Right atrium auricular region (tissue), 2 donors: Measurements from ENCODE around the gene HSPB2. TPM values are rescaled to one million over a fixed set of nuclear protein-coding genes. Genes with fewer than 3 reads are reported as not detected.

Experiments
- DNase-seq: peaks from one replicate; pipeline ENCODE4 v3.0.0-alpha.2; 2019; ENCODE audit warnings: low spot score
- H3K27ac ChIP-seq, 2 donors: fragments of 200-600 bp; sonication (generic); 1 replicate in 1 of 2; 2 replicates in 1 of 2; pipeline ENCODE4 v1.5.1; 2016 to 2019
- H3K27me3 ChIP-seq, 2 donors: fragments of 200-600 bp; sonication (generic); one replicate each; pipeline versions ENCODE4 v1.5.1 to v1.6.0; 2017 to 2019
- H3K36me3 ChIP-seq: fragments of 200-600 bp; sonication (generic); one replicate; pipeline ENCODE4 v1.5.1; 2016
- H3K4me1 ChIP-seq, 2 donors: fragments of 200-600 bp; sonication (generic); one replicate each; pipeline versions ENCODE4 v1.5.1 to v1.6.0; 2017 to 2019
- H3K4me3 ChIP-seq, 2 donors: fragments of 200-600 bp; sonication (generic); 1 replicate in 1 of 2; 2 replicates in 1 of 2; pipeline ENCODE4 v1.5.1; 2017 to 2019; ENCODE audit warnings: mild to moderate bottlenecking in 1 of 2, moderate library complexity in 1 of 2
- H3K9me3 ChIP-seq, 2 donors: fragments of 200-600 bp; sonication (generic); one replicate each; pipeline ENCODE4 v1.5.1; 2019
- CTCF ChIP-seq, 2 donors: fragments of 200-600 bp; sonication (generic); IDR thresholded peaks; one replicate each; pipeline ENCODE4 v1.5.1; 2019; ENCODE audit warnings: antibody characterized with exemption in 2 of 2
- total RNA-seq, 2 donors: library from RNA; depleted of rRNA; stranded (reverse); fragments of >200 nt; gene quantifications; one replicate each; pipeline ENCODE4 v1.1.0, GENCODE V29; 2016

Gene HSPB2
- total RNA-seq, 2 donors from 2014 or later: 5.5 to 13.0 TPM

- Histone ChIP-seq H3K9me3 (no peaks in the 10 kb centered on the region), H3K36me3 (no peaks in the 10 kb centered on the region), H3K27ac (no peak overlapping the region), H3K4me3 (no peak overlapping the region), H3K4me1 (peaks cover 0 to 7% of the 10 kb centered on the region in 2 donors), H3K27me3 (no peaks in the 10 kb centered on the region)
- DNase-seq: no peak
- TF ChIP-seq CTCF (IDR thresholded peaks at IDR 0.05): no peak
These were observed 48.4 kb downstream of the HSPB2 start for GRCh38 chr11:111960916-111961315.

GRCh38 chr11:111961389-111962300 is 49.1 kb downstream of the HSPB2 start:
- H3K4me3 ChIP-seq: no peak overlapping the region
- H3K36me3 ChIP-seq: no peaks in the 10 kb centered on the region
- H3K9me3 ChIP-seq: no peaks in the 10 kb centered on the region
- peaks cover 0 to 7% of the 10 kb centered on the region in 2 donors for H3K4me1 ChIP-seq
- no peak overlapping the region for H3K27ac ChIP-seq
- no peaks in the 10 kb centered on the region for H3K27me3 ChIP-seq
- no peak for TF ChIP-seq CTCF (IDR thresholded peaks at IDR 0.05)
- DNase-seq: no peak

Other genes starting within 250 kb of the HSPB2 start
- gene PPP2R1B, start 146.3 kb upstream of the HSPB2 start, total RNA-seq: 10 to 100 TPM in 1 of 2 donors, 1 to 10 TPM in 1; 6.5 to 13.2 TPM
- 10 to 100 TPM; 22.2 to 32.4 TPM for gene ALG9, start 41.2 kb upstream of the HSPB2 start, total RNA-seq
- gene FDXACB1, start 33.6 kb upstream of the HSPB2 start, total RNA-seq: 1 to 10 TPM in 1 of 2 donors, under 1 TPM in 1; 0.90 to 2.0 TPM
- gene CFAP68, start 33.2 kb upstream of the HSPB2 start, total RNA-seq: 10 to 100 TPM; 27.7 to 40.9 TPM
- gene CRYAB, start 964 bp upstream of the HSPB2 start, total RNA-seq: 1,000 to 10,000 TPM; 2,961 to 3,608 TPM
- 1 to 10 TPM; 1.5 to 8.3 TPM for gene C11orf52, start 6.2 kb downstream of the HSPB2 start, total RNA-seq
- 10 to 100 TPM; 25.7 to 50.9 TPM for gene DIXDC1, start 24.6 kb downstream of the HSPB2 start, total RNA-seq
- gene DLAT, start 112.7 kb downstream of the HSPB2 start, total RNA-seq: 10 to 100 TPM; 58.5 to 98.1 TPM
- 1 to 10 TPM; 1.2 to 1.7 TPM for gene PIH1D2, start 161.3 kb downstream of the HSPB2 start, total RNA-seq
- gene NKAPD1, start 161.6 kb downstream of the HSPB2 start, total RNA-seq: 1 to 10 TPM; 4.4 to 7.0 TPM
- 10 to 100 TPM; 54.3 to 61.4 TPM for gene TIMM8B, start 174.0 kb downstream of the HSPB2 start, total RNA-seq
- 100 to 1,000 TPM; 113 to 166 TPM for gene SDHD, start 174.1 kb downstream of the HSPB2 start, total RNA-seq